Lung (tissue), 12 donors: ENCODE data around the gene SWI5. TPM values are rescaled to one million over a fixed set of nuclear protein-coding genes. Genes with fewer than 3 reads are reported as not detected.

ENCODE experiments used
- ATAC-seq: fragments of 200-7000 bp; cut with Tn5 transposase; one replicate; pipeline ENCODE4 v1.9.1; 2020; ENCODE audit warnings: moderate number of reproducible peaks; ENCODE audit not compliant: insufficient read depth, low FRiP score
- DNase-seq, 3 donors: peaks; one replicate each; pipeline ENCODE4 v3.0.0-alpha.2; 2013 to 2017
- H3K27ac ChIP-seq, 2 donors: one replicate each; pipeline ENCODE4 v1.5.1; 2013; ENCODE audit warnings: mild to moderate bottlenecking in 2 of 2, moderate library complexity in 2 of 2, control low read depth in 1 of 2, inconsistent platforms in 1 of 2, low read depth in 1 of 2, low read length in 1 of 2
- H3K27me3 ChIP-seq, 3 donors: one replicate each; pipeline ENCODE4 v1.5.1; 2013; ENCODE audit warnings: low read length in 2 of 3; ENCODE audit not compliant: control insufficient read depth in 3 of 3, insufficient read depth in 3 of 3
- H3K36me3 ChIP-seq, 4 donors: one replicate each; pipeline ENCODE4 v1.5.1; 2013; ENCODE audit warnings: low read length in 4 of 4, mild to moderate bottlenecking in 1 of 4, moderate library complexity in 1 of 4; ENCODE audit not compliant: control insufficient read depth in 4 of 4, insufficient read depth in 4 of 4
- H3K4me1 ChIP-seq, 5 donors: one replicate each; pipeline ENCODE4 v1.5.1; 2013; ENCODE audit warnings: low read length in 5 of 5, mild to moderate bottlenecking in 2 of 5, moderate library complexity in 1 of 5; ENCODE audit not compliant: control insufficient read depth in 5 of 5, insufficient read depth in 5 of 5
- H3K4me3 ChIP-seq: one replicate; pipeline ENCODE4 v1.5.1; 2013; ENCODE audit warnings: mild to moderate bottlenecking, control low read depth, moderate library complexity
- H3K9ac ChIP-seq, 2 donors: one replicate each; pipeline ENCODE4 v1.5.1; 2013; ENCODE audit warnings: low read length in 2 of 2, control low read depth in 1 of 2; ENCODE audit not compliant: insufficient read depth in 1 of 2
- H3K9me3 ChIP-seq, 4 donors: one replicate each; pipeline ENCODE4 v1.5.1; 2013; ENCODE audit warnings: low read length in 3 of 4, mild to moderate bottlenecking in 1 of 4, moderate library complexity in 1 of 4; ENCODE audit not compliant: control insufficient read depth in 4 of 4, insufficient read depth in 3 of 4
- CTCF ChIP-seq: IDR thresholded peaks from 2 replicates; pipeline ENCODE4 v1.5.1; 2012; ENCODE audit warnings: mild to moderate bottlenecking; ENCODE audit errors: control extremely low read depth, extremely low read depth
- WGBS, 2 donors: extraction: QIAGEN DNeasy Blood & Tissue Kit; methylation state at CpG; one replicate each; pipeline ENCODE4 v1.1.7; 2013; 5-methylcytosine and 5-hydroxymethylcytosine counted together
- polyA plus RNA-seq, 2 donors: library from polyadenylated mRNA; stranded (reverse); fragments of 200-250 nt; gene quantifications; one replicate each; pipeline ENCODE4 v1.2.1, GENCODE V29; 2013
- total RNA-seq, 2 donors: library from RNA; depleted of rRNA in 1 of 2; stranded (reverse); fragments of >200 nt in 1 of 2; gene quantifications; one replicate each; pipeline ENCODE4 v1.2.1, GENCODE V29; 2014 to 2021
- donor health status: control.
- donor health status: control.
- donor health status: Bipolar disorder and iron deficiency.
- donor health status: healthy.
- donor health status: DM: yes; HTN: yes; CAD: no.

Gene SWI5
- total and polyA plus RNA-seq, 4 donors, result 19.6 to 28.4 (median 23.2) TPM

- TF ChIP-seq CTCF, result no peak
- H3K9me3 ChIP-seq, result no peaks in the 10 kb centered on the region
- no peaks in the 10 kb centered on the region for H3K27me3 ChIP-seq
- no peak overlapping the region for H3K4me3 ChIP-seq
- DNase-seq (no peak), ATAC-seq (no peak)
- WGBS, 2 donors, result 91 to 94% methylated on average over 11 of the region's 11 CpGs
- no peak overlapping the region for H3K9ac ChIP-seq
- peaks cover 23 to 57% (median 30%) of the 10 kb centered on the region in 4 donors for H3K36me3 ChIP-seq
- H3K27ac ChIP-seq, result no peak overlapping the region
- H3K4me1 ChIP-seq, result no peaks in the 10 kb centered on the region
Observed at GRCh38 chr9:128257907-128258306, 18.2 kb upstream of the SWI5 start.

GRCh38 chr9:128258326-128258725 is 17.8 kb upstream of the SWI5 start:
- H3K36me3 ChIP-seq, result peaks cover 23 to 61% (median 31%) of the 10 kb centered on the region in 4 donors
- no peaks in the 10 kb centered on the region for H3K27me3 ChIP-seq
- no peaks in the 10 kb centered on the region for H3K9me3 ChIP-seq
- ATAC-seq, result no peak
- no peak for TF ChIP-seq CTCF
- no peak overlapping the region for H3K27ac ChIP-seq
- 88 to 89% methylated on average over 5 to 6 of the region's 6 CpGs for WGBS, 2 donors
- H3K4me3 ChIP-seq, result no peak overlapping the region
- DNase-seq, result no peak
- no peak overlapping the region for H3K9ac ChIP-seq
- no peaks in the 10 kb centered on the region for H3K4me1 ChIP-seq

GRCh38 chr9:128259156-128259555 is 16.9 kb upstream of the SWI5 start:
- 89 to 92% methylated on average over 9 of the region's 9 CpGs for WGBS, 2 donors
- no peak overlapping the region for H3K27ac ChIP-seq
- H3K4me3 ChIP-seq, result no peak overlapping the region
- no peak for TF ChIP-seq CTCF
- H3K9ac ChIP-seq, result no peak overlapping the region
- H3K27me3 ChIP-seq, result no peaks in the 10 kb centered on the region
- DNase-seq (no peak), ATAC-seq (no peak)
- H3K4me1 ChIP-seq, result no peaks in the 10 kb centered on the region
- peaks cover 23 to 61% (median 31%) of the 10 kb centered on the region in 4 donors for H3K36me3 ChIP-seq
- no peaks in the 10 kb centered on the region for H3K9me3 ChIP-seq

- Histone ChIP-seq H3K27me3 (no peaks in the 10 kb centered on the region), H3K36me3 (peaks cover 23 to 61% (median 37%) of the 10 kb centered on the region in 4 donors), H3K4me3 (no peak overlapping the region), H3K27ac (no peak overlapping the region), H3K9ac (no peak overlapping the region), H3K9me3 (no peaks in the 10 kb centered on the region), H3K4me1 (no peaks in the 10 kb centered on the region)
- TF ChIP-seq CTCF, result no peak
- no peak for ATAC-seq
- no peak for DNase-seq
- 93 to 95% methylated on average over 17 of the region's 17 CpGs for WGBS, 2 donors
Observed at GRCh38 chr9:128260340-128260739, 15.7 kb upstream of the SWI5 start.
